Measurements from ENCODE around the gene DDX41. TPM values are rescaled to one million over a fixed set of nuclear protein-coding genes. Genes with fewer than 3 reads are reported as not detected.

DDX41 gene
- total RNA-seq, 1 experiment from 2014 or later, result 133 TPM

GRCh38 chr5:177489119-177489716, 27.5 kb downstream of the DDX41 start:
- Histone ChIP-seq H3K18ac (ENCODE audit: insufficient read length, low read depth, low read length) (no peak overlapping the region), H2BK5ac (ENCODE audit: insufficient read length, low read length) (no peak overlapping the region), H3K9me3 (ENCODE audit: control insufficient read depth, low read depth, low read length) (no peaks in the 10 kb centered on the region), H3K79me2 (ENCODE audit: insufficient read depth, low read length) (no peaks in the 10 kb centered on the region), H3K4ac (ENCODE audit: low read depth, low read length) (no peak overlapping the region), H3K27ac (ENCODE audit: insufficient read length, low read depth, low read length) (no peak overlapping the region), H3K23me2 (ENCODE audit: insufficient read length, low read depth, low read length, poor library complexity, severe bottlenecking) (no peaks in the 10 kb centered on the region), H2AFZ (ENCODE audit: low read length) (no peak overlapping the region), H3K4me2 (ENCODE audit: insufficient read depth, insufficient read length, low read length) (no peak overlapping the region), H3K9ac (ENCODE audit: extremely low read depth, insufficient read length, low read length) (no peak overlapping the region), H3T11ph (ENCODE audit: low read length) (no peak overlapping the region), H2BK20ac (ENCODE audit: low read depth, low read length, poor library complexity, severe bottlenecking) (no peak overlapping the region), H2BK120ac (ENCODE audit: low read depth, low read length, poor library complexity, severe bottlenecking) (no peak overlapping the region), H3K56ac (ENCODE audit: insufficient read length, low read depth, low read length) (no peak overlapping the region), H4K91ac (ENCODE audit: insufficient read length, low read depth, low read length) (no peak overlapping the region), H3K14ac (ENCODE audit: insufficient read depth, low read length) (no peak overlapping the region), H3K23ac (ENCODE audit: insufficient read length, low read depth, low read length) (no peak overlapping the region), H2BK15ac (ENCODE audit: low read depth, low read length) (no peak overlapping the region), H3K79me1 (ENCODE audit: insufficient read depth, low read depth, low read length, poor library complexity, severe bottlenecking) (no peaks in the 10 kb centered on the region), H4K5ac (ENCODE audit: insufficient read length, low read depth, low read length) (no peak overlapping the region), H2AK5ac (ENCODE audit: insufficient read length, low read length) (no peak overlapping the region), H2BK12ac (ENCODE audit: insufficient read length, low read depth, low read length) (no peak overlapping the region), H4K20me1 (ENCODE audit: control insufficient read depth, insufficient read depth, insufficient read length) (no peaks in the 10 kb centered on the region), H3K4me1 (ENCODE audit: insufficient read depth, low read length) (no peaks in the 10 kb centered on the region; the same call in 1 of the 2 replicates), H4K8ac (replicated peaks; ENCODE audit: insufficient read length, low read depth, low read length) (no peak overlapping the region), H3K27me3 (ENCODE audit: insufficient read depth, low read length) (no peaks in the 10 kb centered on the region)
- no peaks in the 10 kb centered on the region; a peak in 1 of 5 replicates for H3K9me3 Mint-ChIP-seq
- no peaks in the 10 kb centered on the region; the same call in none of the 2 replicates for H3K27me3 Mint-ChIP-seq (ENCODE audit: low read depth)
- peaks cover 8 to 25% of the 10 kb centered on the region in 2 experiments for H3K4me1 Mint-ChIP-seq
- peak; percentile 69 for DNase-seq
- H3K36me3 Mint-ChIP-seq (ENCODE audit: insufficient read depth in 1 of 3, low read depth in 3 of 3), result peaks cover 49 to 87% (median 80%) of the 10 kb centered on the region in 3 experiments
- no peak overlapping the region for H3K4me3 Mint-ChIP-seq
- no CpG with 5 or more reads among the region's 26 CpGs for WGBS (ENCODE audit: extremely low coverage, insufficient read length, low lambda C conversion rate)
- TF ChIP-seq CTCF (conservative IDR thresholded peaks at IDR 0.05), result peak; percentile 30; the same call in 2 of the 3 replicates
- H3K27ac Mint-ChIP-seq, result 0 out of 7 replicates have a peak overlapping the region, but pooled peaks of 1 of the 3 experiments have one; percentile 28

Measured in H9 (cell line).